HepG2 (cell line): ENCODE results near the gene NUDT8.

ENCODE experiments used
- ZBTB7A ChIP-seq: sonication (generic); formaldehyde crosslinking; IDR thresholded peaks from 2 replicates; pipeline ENCODE4 v1.8.0; 2022; ENCODE audit warnings: mild to moderate bottlenecking, missing genetic modification reagents
- ZFP41 ChIP-seq: sonication (generic); formaldehyde crosslinking; IDR thresholded peaks from 2 replicates; pipeline ENCODE4 v1.4.0; 2020; ENCODE audit warnings: mild to moderate bottlenecking, missing genetic modification reagents, borderline replicate concordance
- ZFY ChIP-seq: sonication (generic); formaldehyde crosslinking; IDR thresholded peaks from 2 replicates; pipeline ENCODE4 v1.4.0; 2020; ENCODE audit warnings: missing genetic modification reagents
- ZNF3 ChIP-seq: IDR thresholded peaks from 2 replicates; pipeline ENCODE4 v1.7.0; 2017; ENCODE audit warnings: inconsistent platforms
- ZNF44 ChIP-seq: sonication (generic); formaldehyde crosslinking; IDR thresholded peaks from 2 replicates; pipeline ENCODE4 v1.5.1; 2020; ENCODE audit warnings: mild to moderate bottlenecking, missing genetic modification reagents
- TF ChIP-seq, protein P1 (sequence below): conservative IDR thresholded peaks from 2 replicates; pipeline ENCODE4 v1.6.1; 2018; ENCODE audit warnings: missing genetic modification reagents
- TF ChIP-seq, protein P2 (sequence below): sonication (generic); formaldehyde crosslinking; IDR thresholded peaks from 2 replicates; pipeline ENCODE4 v1.9.0; 2022; ENCODE audit warnings: low read depth, missing genetic modification reagents

DNA sequence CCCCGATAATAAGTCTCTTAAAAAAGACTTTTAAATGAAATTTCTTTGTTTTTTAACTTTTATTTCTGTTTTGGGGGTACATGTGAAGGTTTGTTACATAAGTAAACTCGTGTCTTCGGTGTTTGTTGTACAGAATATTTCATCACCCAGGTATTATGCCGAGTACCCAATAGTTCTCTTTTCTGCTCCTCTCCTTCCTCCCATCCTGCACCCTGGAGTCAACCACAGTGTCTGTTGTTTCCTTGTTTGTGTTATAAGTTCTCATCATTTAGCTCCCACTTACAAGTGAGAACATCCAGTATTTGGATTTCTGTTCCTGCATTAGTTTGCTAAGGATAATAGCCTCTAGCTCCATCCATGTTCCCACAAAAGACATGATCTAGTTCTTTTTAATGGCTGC, 47.7 kb downstream of the NUDT8 start:
- no peak for TF ChIP-seq ZFY
- no peak for TF ChIP-seq ZNF44 (CRISPR knock-in tag)
- TF ChIP-seq, protein P1, sequence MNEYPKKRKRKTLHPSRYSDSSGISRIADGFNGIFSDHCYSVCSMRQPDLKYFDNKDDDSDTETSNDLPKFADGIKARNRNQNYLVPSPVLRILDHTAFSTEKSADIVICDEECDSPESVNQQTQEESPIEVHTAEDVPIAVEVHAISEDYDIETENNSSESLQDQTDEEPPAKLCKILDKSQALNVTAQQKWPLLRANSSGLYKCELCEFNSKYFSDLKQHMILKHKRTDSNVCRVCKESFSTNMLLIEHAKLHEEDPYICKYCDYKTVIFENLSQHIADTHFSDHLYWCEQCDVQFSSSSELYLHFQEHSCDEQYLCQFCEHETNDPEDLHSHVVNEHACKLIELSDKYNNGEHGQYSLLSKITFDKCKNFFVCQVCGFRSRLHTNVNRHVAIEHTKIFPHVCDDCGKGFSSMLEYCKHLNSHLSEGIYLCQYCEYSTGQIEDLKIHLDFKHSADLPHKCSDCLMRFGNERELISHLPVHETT (CRISPR knock-in tag), result no peak
- TF ChIP-seq, protein P2, sequence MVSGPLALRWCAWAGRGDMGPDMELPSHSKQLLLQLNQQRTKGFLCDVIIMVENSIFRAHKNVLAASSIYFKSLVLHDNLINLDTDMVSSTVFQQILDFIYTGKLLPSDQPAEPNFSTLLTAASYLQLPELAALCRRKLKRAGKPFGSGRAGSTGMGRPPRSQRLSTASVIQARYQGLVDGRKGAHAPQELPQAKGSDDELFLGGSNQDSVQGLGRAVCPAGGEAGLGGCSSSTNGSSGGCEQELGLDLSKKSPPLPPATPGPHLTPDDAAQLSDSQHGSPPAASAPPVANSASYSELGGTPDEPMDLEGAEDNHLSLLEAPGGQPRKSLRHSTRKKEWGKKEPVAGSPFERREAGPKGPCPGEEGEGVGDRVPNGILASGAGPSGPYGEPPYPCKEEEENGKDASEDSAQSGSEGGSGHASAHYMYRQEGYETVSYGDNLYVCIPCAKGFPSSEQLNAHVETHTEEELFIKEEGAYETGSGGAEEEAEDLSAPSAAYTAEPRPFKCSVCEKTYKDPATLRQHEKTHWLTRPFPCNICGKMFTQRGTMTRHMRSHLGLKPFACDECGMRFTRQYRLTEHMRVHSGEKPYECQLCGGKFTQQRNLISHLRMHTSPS (CRISPR knock-in tag), result no peak
- TF ChIP-seq ZNF3 (CRISPR knock-in tag), result no peak
- no peak for TF ChIP-seq ZFP41 (CRISPR knock-in tag)
- no peak for TF ChIP-seq ZBTB7A (CRISPR knock-in tag)
